SH-SY5Y (cell line): Measurements from ENCODE around the gene SMC1A.

Experiments
- GATA2 ChIP-seq: IDR thresholded peaks from 2 replicates; pipeline ENCODE4 v1.6.1; 2011; ENCODE audit warnings: mild to moderate bottlenecking, low read depth, low read length
- GATA3 ChIP-seq: IDR thresholded peaks from 2 replicates; pipeline ENCODE4 v1.6.1; 2011; ENCODE audit warnings: low read depth, mild to moderate bottlenecking, low read length, moderate library complexity

GRCh38 chrX:53340852-53341645 lies 81.4 kb downstream of the SMC1A start:
- TF ChIP-seq GATA2 (no peak), GATA3 (no peak)
